Measurements from ENCODE around the gene CFDP1.

GRCh38 chr16:75248142-75248535 is 185.2 kb downstream of the CFDP1 start:
- TF ChIP-seq GATA3 (IDR thresholded peaks at IDR 0.05; ENCODE audit: low read depth, low read length) (no peak), GATA2 (IDR thresholded peaks at IDR 0.05; ENCODE audit: low read depth, low read length) (no peak)
